HEK293 (cell line): ENCODE data around the gene KLC1.

Experiments
- CTCF ChIA-PET: fragments of 350-600 bp; formaldehyde crosslinking; extraction: SDS; loops from one replicate; lab custom pipeline; 2021; ENCODE audit warnings: antibody characterized with exemption; lab: Yijun Ruan, JAX
- POLR2A ChIA-PET: fragments of 300-600 bp; formaldehyde crosslinking; extraction: SDS; loops from one replicate; lab custom pipeline; 2020; ENCODE audit warnings: antibody characterized with exemption, inconsistent platforms; lab: Yijun Ruan, JAX
- H3K27ac ChIP-seq: fragments of 200-500 bp; sonication (Bioruptor generic); 2 replicates; pipeline ENCODE4 v1.5.1; 2014; ENCODE audit warnings: low read depth, low read length, control low read depth, inconsistent platforms; ENCODE audit errors: extremely low read depth
- H3K36me3 ChIP-seq, 2 experiments: fragments of 200-500 bp in 1 of 2; sonication (Bioruptor generic) in 1 of 2; 1 replicate in 1 of 2; 2 replicates in 1 of 2; pipeline ENCODE4 v1.5.1; 2014 to 2017; ENCODE audit warnings: inconsistent platforms in 2 of 2, low read length in 2 of 2; ENCODE audit not compliant: control insufficient read depth in 2 of 2, insufficient read depth in 1 of 2
- H3K4me1 ChIP-seq: fragments of 200-500 bp; sonication (Bioruptor generic); 2 replicates; pipeline ENCODE4 v1.5.1; 2014; ENCODE audit warnings: mild to moderate bottlenecking, low read length, inconsistent platforms; ENCODE audit not compliant: control insufficient read depth, insufficient read depth
- H3K4me3 ChIP-seq: 2 replicates; pipeline ENCODE4 v1.5.1; 2011; ENCODE audit warnings: low read depth, mild to moderate bottlenecking, control low read depth, low read length, moderate library complexity
- H3K9me3 ChIP-seq: fragments of 200-500 bp; sonication (Bioruptor generic); 2 replicates; pipeline ENCODE4 v1.5.1; 2014; ENCODE audit warnings: low read depth, low read length, inconsistent platforms; ENCODE audit not compliant: control insufficient read depth, insufficient read depth
- EGR2 ChIP-seq: fragments of 450-650 bp; formaldehyde crosslinking; IDR thresholded peaks from 2 replicates; pipeline ENCODE4 v1.5.1; 2016; ENCODE audit warnings: low read depth, missing biosample characterization, missing genetic modification characterization
- ELK4 ChIP-seq: IDR thresholded peaks from 2 replicates; pipeline ENCODE4 v1.6.1; 2011; ENCODE audit warnings: mild to moderate bottlenecking, low read depth, low read length, borderline replicate concordance
- KLF17 ChIP-seq: fragments of 450-650 bp; formaldehyde crosslinking; IDR thresholded peaks from 2 replicates; pipeline ENCODE4 v1.5.1; 2016; ENCODE audit warnings: missing biosample characterization, missing genetic modification characterization
- OSR2 ChIP-seq: fragments of 450-650 bp; formaldehyde crosslinking; IDR thresholded peaks from 2 replicates; pipeline ENCODE4 v1.5.1; 2016; ENCODE audit warnings: missing biosample characterization, missing genetic modification characterization
- PATZ1 ChIP-seq: fragments of 450-650 bp; formaldehyde crosslinking; IDR thresholded peaks from 2 replicates; pipeline ENCODE4 v1.5.1; 2016; ENCODE audit warnings: missing biosample characterization, missing genetic modification characterization
- PBX3 ChIP-seq: sonication (generic); formaldehyde crosslinking; IDR thresholded peaks from 2 replicates; pipeline ENCODE4 v1.8.1; 2022; ENCODE audit warnings: mild to moderate bottlenecking, moderate library complexity, missing genetic modification reagents
- PRDM10 ChIP-seq: fragments of 450-650 bp; formaldehyde crosslinking; IDR thresholded peaks from 2 replicates; pipeline ENCODE4 v1.5.1; 2016; ENCODE audit warnings: missing biosample characterization, missing genetic modification characterization
- SCRT2 ChIP-seq: fragments of 450-650 bp; formaldehyde crosslinking; IDR thresholded peaks from 2 replicates; pipeline ENCODE4 v1.5.1; 2016; ENCODE audit warnings: missing biosample characterization, missing genetic modification characterization
- TRIM28 ChIP-seq: IDR thresholded peaks from 2 replicates; pipeline ENCODE4 v1.6.1; 2011; ENCODE audit warnings: low read length, control low read depth, borderline replicate concordance
- ZFHX2 ChIP-seq: fragments of 450-650 bp; formaldehyde crosslinking; conservative IDR thresholded peaks from 2 replicates; pipeline ENCODE4 v1.5.1; 2016; ENCODE audit warnings: missing biosample characterization, missing genetic modification characterization
- ZFP41 ChIP-seq: fragments of 450-650 bp; formaldehyde crosslinking; IDR thresholded peaks from 2 replicates; pipeline ENCODE4 v1.5.1; 2016; ENCODE audit warnings: missing biosample characterization, missing genetic modification characterization, borderline replicate concordance
- ZFP69B ChIP-seq: fragments of 450-650 bp; formaldehyde crosslinking; IDR thresholded peaks from 2 replicates; pipeline ENCODE4 v1.5.1; 2016; ENCODE audit warnings: missing biosample characterization, missing genetic modification characterization
- ZNF341 ChIP-seq: fragments of 450-650 bp; formaldehyde crosslinking; IDR thresholded peaks from 2 replicates; pipeline ENCODE4; 2016; ENCODE audit warnings: low read depth, missing biosample characterization, missing genetic modification characterization
- ZNF560 ChIP-seq: fragments of 450-650 bp; formaldehyde crosslinking; IDR thresholded peaks from 2 replicates; pipeline ENCODE4 v1.5.1; 2017; ENCODE audit warnings: missing biosample characterization, missing genetic modification characterization, borderline replicate concordance
- ZNF596 ChIP-seq: fragments of 450-650 bp; IDR thresholded peaks from 2 replicates; pipeline ENCODE4 v1.5.0; 2018; ENCODE audit warnings: missing biosample characterization, mild to moderate bottlenecking, missing genetic modification characterization, moderate library complexity
- ZNF600 ChIP-seq: fragments of 450-650 bp; formaldehyde crosslinking; IDR thresholded peaks from 2 replicates; pipeline ENCODE4 v1.5.1; 2016; ENCODE audit warnings: missing biosample characterization, missing genetic modification characterization
- ZNF624 ChIP-seq: fragments of 450-650 bp; formaldehyde crosslinking; IDR thresholded peaks from 2 replicates; pipeline ENCODE4 v1.5.1; 2017; ENCODE audit warnings: missing biosample characterization, missing genetic modification characterization
- ZNF843 ChIP-seq: fragments of 450-650 bp; formaldehyde crosslinking; IDR thresholded peaks from 2 replicates; pipeline ENCODE4 v1.5.1; 2016; ENCODE audit warnings: missing biosample characterization, missing genetic modification characterization
- ZSCAN16 ChIP-seq: fragments of 450-650 bp; formaldehyde crosslinking; IDR thresholded peaks from 2 replicates; pipeline ENCODE4 v1.5.1; 2016; ENCODE audit warnings: missing biosample characterization, missing genetic modification characterization
- ZSCAN30 ChIP-seq: fragments of 450-650 bp; IDR thresholded peaks from 2 replicates; pipeline ENCODE4 v1.5.1; 2018; ENCODE audit warnings: missing biosample characterization, mild to moderate bottlenecking, missing genetic modification characterization, moderate library complexity

KLC1 gene

GRCh38 chr14:103706551-103707328 lies 77.7 kb downstream of the KLC1 start:
- POLR2A ChIA-PET, result interaction anchor here (1.1 kb wide), 1 partner anchor 9 kb away, joined by 5 read pairs; the partner anchor contains the start of gene ZFYVE21
- H3K4me1 ChIP-seq, result no peaks in the 10 kb centered on the region
- H3K36me3 ChIP-seq, result peaks cover 15 to 95% of the 10 kb centered on the region in 2 experiments
- TF ChIP-seq ZNF341 (tag by site-specific recombination), result peak; percentile 15; the same call in 1 of the 2 replicates
- TF ChIP-seq ZNF843 (tag by site-specific recombination), result no peak
- TF ChIP-seq ZFP41 (tag by site-specific recombination), result no peak
- TF ChIP-seq ELK4, result no peak
- TF ChIP-seq PRDM10 (tag by site-specific recombination), result no peak
- TF ChIP-seq ZNF600 (tag by site-specific recombination), result peak; percentile 78; the same call in 1 of the 2 replicates
- no peak for TF ChIP-seq ZNF624 (tag by site-specific recombination)
- TF ChIP-seq TRIM28, result no peak
- no peak for TF ChIP-seq SCRT2 (tag by site-specific recombination)
- no peak for TF ChIP-seq ZNF596 (tag by site-specific recombination)
- no peak for TF ChIP-seq ZFP69B (tag by site-specific recombination)
- no peak for TF ChIP-seq KLF17
- TF ChIP-seq ZNF560 (tag by site-specific recombination), result no peak
- no peak for TF ChIP-seq EGR2 (tag by site-specific recombination)
- no peak for TF ChIP-seq ZSCAN16 (tag by site-specific recombination)
- TF ChIP-seq PATZ1, result no peak
- TF ChIP-seq ZFHX2 (tag by site-specific recombination), result 0 out of 2 replicates have a peak, but pooled peaks have one; percentile 23
- 0 out of 2 replicates have a peak, but pooled peaks have one; percentile 15 for TF ChIP-seq PBX3 (CRISPR knock-in tag)
- TF ChIP-seq ZSCAN30 (tag by site-specific recombination), result no peak
- TF ChIP-seq OSR2, result no peak
- no peak overlapping the region for H3K27ac ChIP-seq
- CTCF ChIA-PET, result no interaction called here
- no peak overlapping the region for H3K4me3 ChIP-seq
- no peaks in the 10 kb centered on the region for H3K9me3 ChIP-seq
